CD4-positive, alpha-beta T cell (primary cell): ENCODE results near the gene RNF114. TPM values are rescaled to one million over a fixed set of nuclear protein-coding genes. Genes with fewer than 3 reads are reported as not detected.

Experiments used
- ATAC-seq: fragments of 200-7000 bp; cut with Tn5 transposase; one replicate; pipeline ENCODE4 v1.10.0; 2022; ENCODE audit warnings: mild to moderate bottlenecking; ENCODE audit not compliant: poor library complexity
- CTCF ChIA-PET: fragments of 350-600 bp; sonication (Branson Sonifier 250); formaldehyde crosslinking; loops from one replicate; lab custom pipeline; 2021; ENCODE audit warnings: antibody characterized with exemption, inconsistent platforms; lab: Charles Lee
- POLR2A ChIA-PET: fragments of 350-600 bp; sonication (Branson Sonifier 250); formaldehyde crosslinking; loops from one replicate; lab custom pipeline; 2021; ENCODE audit warnings: antibody characterized with exemption, inconsistent platforms; lab: Charles Lee
- DNase-seq, 14 experiments: peaks; one replicate each; pipeline ENCODE4 v3.0.0-alpha.2; 2013 to 2020; ENCODE audit warnings: mixed read lengths in 2 of 14
- H3K27ac ChIP-seq, 2 donors: one replicate each; pipeline versions ENCODE4 v1.5.1 to v1.7.0; 2013; ENCODE audit warnings: low read length in 2 of 2, low read depth in 1 of 2, mild to moderate bottlenecking in 1 of 2
- H3K27me3 ChIP-seq, 2 experiments: 1 replicate in 1 of 2; 2 replicates in 1 of 2; pipeline versions ENCODE4 v1.6.1 to v1.7.0; 2013; ENCODE audit warnings: low read length in 2 of 2, control low read depth in 1 of 2, mild to moderate bottlenecking in 1 of 2, moderate library complexity in 1 of 2; ENCODE audit not compliant: insufficient read depth in 2 of 2, control insufficient read depth in 1 of 2
- H3K36me3 ChIP-seq: one replicate; pipeline ENCODE4 v1.6.1; 2013; ENCODE audit warnings: low read length, control low read depth; ENCODE audit not compliant: insufficient read depth
- H3K4me1 ChIP-seq: one replicate; pipeline ENCODE4 v1.6.1; 2013; ENCODE audit warnings: low read length, control low read depth; ENCODE audit not compliant: insufficient read depth
- H3K4me3 ChIP-seq: one replicate; pipeline ENCODE4 v1.5.1; 2013; ENCODE audit warnings: mild to moderate bottlenecking, low read length, moderate library complexity
- H3K9me3 ChIP-seq, 2 experiments: 1 replicate in 1 of 2; 2 replicates in 1 of 2; pipeline versions ENCODE4 v1.6.1 to v1.7.0; 2013; ENCODE audit warnings: low read length in 2 of 2, mild to moderate bottlenecking in 2 of 2, control low read depth in 1 of 2, moderate library complexity in 1 of 2; ENCODE audit not compliant: control insufficient read depth in 1 of 2, insufficient read depth in 1 of 2
- H3K27ac Mint-ChIP-seq: one replicate; pipeline ENCODE4 v1.8.0; 2020; ENCODE audit warnings: mixed read lengths
- H3K27me3 Mint-ChIP-seq: one replicate; pipeline ENCODE4 v1.8.0; 2021; ENCODE audit warnings: mixed read lengths
- H3K36me3 Mint-ChIP-seq: one replicate; pipeline ENCODE4 v1.8.0; 2021; ENCODE audit warnings: low read depth, mixed read lengths
- H3K4me1 Mint-ChIP-seq: one replicate; pipeline ENCODE4 v1.8.0; 2021; ENCODE audit warnings: low read depth, mixed read lengths
- H3K4me3 Mint-ChIP-seq: one replicate; pipeline ENCODE4 v1.8.0; 2020; ENCODE audit warnings: mild to moderate bottlenecking, mixed read lengths
- H3K9me3 Mint-ChIP-seq: one replicate; pipeline ENCODE4 v1.8.0; 2020; ENCODE audit warnings: mixed read lengths
- CTCF ChIP-seq: fragments of 200-600 bp; IDR thresholded peaks from one replicate; pipeline ENCODE4 v1.8.0; 2022; ENCODE audit warnings: antibody characterized with exemption, mild to moderate bottlenecking
- intact Hi-C, 2 experiments: fragments of 100-400 bp; cut with DNase I in 1 of 2; cut with micrococcal nuclease in 1 of 2; formaldehyde crosslinking; loops; one replicate each; pipeline versions ENCODE4 v1.15.1 to v1.9.0; 2023 to 2025; cut with DNase I, micrococcal nuclease
- total RNA-seq, 174 experiments: library from RNA in 2 of 174; stranded (reverse) in 2 of 174; gene quantifications; one replicate each; pipeline ENCODE4 v1.2.3 and lab custom pipeline; 2021 to 2026

RNF114 gene
- total RNA-seq, 2 experiments from 2014 or later, result 129 to 132 TPM

DNA sequence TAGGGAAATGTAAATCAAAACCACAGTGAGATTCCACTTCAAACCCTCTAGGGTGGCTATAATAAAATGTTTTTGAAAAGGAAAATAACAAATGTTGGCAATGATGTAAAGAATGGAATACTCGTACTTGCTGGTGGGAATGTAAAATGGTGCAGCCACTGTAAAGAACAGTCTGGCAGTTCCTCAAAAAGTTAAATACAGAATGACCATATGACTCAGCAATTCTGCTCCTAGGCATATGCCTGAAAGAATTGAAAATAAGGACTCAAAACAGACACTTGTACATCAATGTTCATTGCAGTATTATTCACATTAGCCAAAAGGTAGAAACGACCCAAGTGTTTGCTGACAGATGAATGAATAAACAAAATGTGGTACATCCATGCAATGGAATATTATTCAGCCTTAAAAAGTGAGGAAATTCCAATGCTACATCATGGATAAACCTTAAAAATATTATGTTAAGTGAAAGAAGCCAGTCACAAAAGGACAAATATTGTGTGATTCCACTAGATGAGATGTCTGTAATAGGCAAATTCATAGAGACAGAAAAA is 10.2 kb upstream of the RNF114 start:
- Mint-ChIP-seq H3K27me3 (peaks cover 4% of the 10 kb centered on the region), H3K9me3 (no peaks in the 10 kb centered on the region), H3K4me3 (no peak overlapping the region), H3K27ac (no peak overlapping the region), H3K36me3 (no peaks in the 10 kb centered on the region), H3K4me1 (peaks cover 8% of the 10 kb centered on the region)
- Histone ChIP-seq H3K4me1 (peaks cover 7% of the 10 kb centered on the region), H3K27me3 (no peaks in the 10 kb centered on the region), H3K4me3 (no peak overlapping the region), H3K36me3 (no peaks in the 10 kb centered on the region), H3K9me3 (no peaks in the 10 kb centered on the region), H3K27ac (no peak overlapping the region)
- ChIA-PET CTCF (interaction anchor here (0.6 kb wide), 1 partner anchor 10 kb away, joined by 3 read pairs; no protein-coding TSS in a partner anchor), POLR2A (no interaction called here)
- TF ChIP-seq CTCF, result no peak
- DNase-seq (no peak), ATAC-seq (no peak)
- intact Hi-C loops, result loop anchor here (2.0 to 5.0 kb wide), 3 partner anchors 383 to 594 kb away; no protein-coding TSS in a partner anchor

- H3K27me3 ChIP-seq, result no peaks in the 10 kb centered on the region
- POLR2A ChIA-PET, result interaction anchor here (0.9 kb wide), 1 partner anchor 8 kb away, joined by 4 read pairs; the partner anchor contains the start of gene RNF114
- peak; percentile 97 for TF ChIP-seq CTCF
- Mint-ChIP-seq H3K9me3 (no peaks in the 10 kb centered on the region), H3K27me3 (peaks cover 4% of the 10 kb centered on the region), H3K4me3 (peak overlapping the region; percentile 59), H3K27ac (peak overlapping the region; percentile 58), H3K4me1 (peaks cover 8% of the 10 kb centered on the region), H3K36me3 (no peaks in the 10 kb centered on the region)
- intact Hi-C loops, result loop anchor here (1.0 to 5.0 kb wide), 5 partner anchors 14 to 596 kb away; partner anchors contain the start of gene SPATA2 (in 2 of the 2)
- no peak overlapping the region for H3K4me3 ChIP-seq
- DNase-seq (peak; percentile 66 to 90 (median 77)), ATAC-seq (peak; percentile 99)
- CTCF ChIA-PET, result interaction anchor here (0.9 kb wide), 1 partner anchor 13 kb away, joined by 4 read pairs; no protein-coding TSS in a partner anchor
- no peaks in the 10 kb centered on the region for H3K9me3 ChIP-seq
- H3K27ac ChIP-seq, result no peak overlapping the region
- peaks cover 7% of the 10 kb centered on the region for H3K4me1 ChIP-seq
- H3K36me3 ChIP-seq, result no peaks in the 10 kb centered on the region
These were observed 7.6 kb upstream of the RNF114 start for GRCh38 chr20:49928411-49929141.

DNA sequence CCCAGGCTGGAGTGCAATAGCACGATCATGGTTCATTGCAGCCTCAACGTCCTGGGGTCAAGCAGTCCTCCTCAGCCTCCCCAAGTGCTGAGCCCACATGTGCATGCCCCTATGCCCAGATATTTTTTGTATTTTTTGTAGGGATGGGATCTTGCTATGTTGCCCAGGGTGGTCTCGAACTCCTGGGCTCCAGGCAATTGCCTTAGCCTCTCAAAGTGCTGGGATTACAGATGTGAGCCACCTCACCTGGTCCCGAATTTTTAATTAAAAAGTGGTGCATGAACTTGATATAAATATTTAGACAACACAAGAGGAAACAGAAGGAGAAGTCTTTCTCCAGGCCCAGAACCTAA is 7.1 kb upstream of the RNF114 start:
- peaks cover 13% of the 10 kb centered on the region for H3K4me1 Mint-ChIP-seq
- no peak overlapping the region for H3K4me3 ChIP-seq
- no peak overlapping the region for H3K4me3 Mint-ChIP-seq
- peaks cover 7% of the 10 kb centered on the region for H3K4me1 ChIP-seq
- H3K27me3 ChIP-seq, result no peaks in the 10 kb centered on the region
- ChIA-PET POLR2A (no interaction called here), CTCF (no interaction called here)
- intact Hi-C loops, result loop anchor here (2.0 to 5.0 kb wide), 3 partner anchors 14 to 597 kb away; partner anchors contain the start of gene SPATA2 (in 2 of the 2)
- DNase-seq (no peak), ATAC-seq (no peak)
- H3K9me3 ChIP-seq, result no peaks in the 10 kb centered on the region
- no peaks in the 10 kb centered on the region for H3K36me3 ChIP-seq
- peaks cover 4% of the 10 kb centered on the region for H3K27me3 Mint-ChIP-seq
- no peak overlapping the region for H3K27ac ChIP-seq
- no peaks in the 10 kb centered on the region for H3K9me3 Mint-ChIP-seq
- no peaks in the 10 kb centered on the region for H3K36me3 Mint-ChIP-seq
- TF ChIP-seq CTCF, result no peak
- H3K27ac Mint-ChIP-seq, result no peak overlapping the region
